CD4-positive, alpha-beta T cell treated with Interleukin-17A for 1 hour (primary cell): ENCODE results near the gene UPB1.
"Not testable (repeated sequence)": the region's sequence is repeated elsewhere in the genome, so short reads cannot be mapped to it uniquely, and the experiment has no call there.

Experiments used
- DNase-seq: peaks from one replicate; pipeline ENCODE4 v3.0.0-alpha.2; 2020

Gene UPB1

GRCh38 chr22:24536089-24536488 is 41.0 kb downstream of the UPB1 start:
- DNase-seq, result no peak

GRCh38 chr22:24540470-24540869 is 45.3 kb downstream of the UPB1 start:
- DNase-seq, result no peak

GRCh38 chr22:24541681-24542515 is 46.8 kb downstream of the UPB1 start:
- DNase-seq, result no peak

- DNase-seq, result no peak
These were observed 47.5 kb downstream of the UPB1 start for GRCh38 chr22:24542641-24543040.

- DNase-seq, result no peak
These were observed 48.1 kb downstream of the UPB1 start for GRCh38 chr22:24543185-24543601.

- DNase-seq, result no peak
These were observed 48.6 kb downstream of the UPB1 start for GRCh38 chr22:24543679-24544243.

GRCh38 chr22:24548812-24549211 is 53.7 kb downstream of the UPB1 start:
- DNase-seq, result no peak

- no peak for DNase-seq
These were observed 55.1 kb downstream of the UPB1 start for GRCh38 chr22:24550028-24550901.

- no peak for DNase-seq
These were observed 55.8 kb downstream of the UPB1 start for GRCh38 chr22:24550902-24551435.

GRCh38 chr22:24552503-24553286 is 57.6 kb downstream of the UPB1 start:
- DNase-seq, result not testable (repeated sequence)

- peak; percentile 7 for DNase-seq
These were observed 58.6 kb downstream of the UPB1 start for GRCh38 chr22:24553597-24554312.

GRCh38 chr22:24554313-24555164 is 59.4 kb downstream of the UPB1 start, which contains the start of gene GUCD1:
Gene GUCD1, minus strand, starts transcription at chr22:24555138. Its CDS starts 147 bp downstream, at chr22:24554991.
- peak; percentile 31 for DNase-seq

GRCh38 chr22:24555165-24556039 is 60.3 kb downstream of the UPB1 start, which contains the start of gene SNRPD3:
Gene SNRPD3, plus strand, starts transcription at chr22:24555999. Its CDS starts 1,676 bp downstream, at chr22:24557675.
- DNase-seq, result peak; percentile 100

- no peak for DNase-seq
These were observed 64.3 kb downstream of the UPB1 start for GRCh38 chr22:24559471-24559870.

GRCh38 chr22:24563246-24563645 is 68.1 kb downstream of the UPB1 start:
- DNase-seq, result no peak

GRCh38 chr22:24564376-24565058 is 69.4 kb downstream of the UPB1 start:
- DNase-seq, result no peak

GRCh38 chr22:24565077-24565476 is 69.9 kb downstream of the UPB1 start:
- DNase-seq, result no peak

GRCh38 chr22:24566899-24567511 is 71.9 kb downstream of the UPB1 start:
- DNase-seq, result no peak
